Measurements from ENCODE around the gene LYSMD3.

GRCh38 chr5:90477621-90478215 lies 51.7 kb downstream of the LYSMD3 start:
- no peak for TF ChIP-seq POU2F2 (IDR thresholded peaks at IDR 0.05; ENCODE audit: low read depth, low read length)
- no peak for TF ChIP-seq POLR2A (IDR thresholded peaks at IDR 0.05; ENCODE audit: low read depth, low read length)
- TF ChIP-seq POLR2AphosphoS5 (IDR thresholded peaks at IDR 0.05; ENCODE audit: low read depth, low read length) = no peak

Measured in GM12891 (cell line).